H9 (cell line): ENCODE data around the gene PRKCB. TPM values are rescaled to one million over a fixed set of nuclear protein-coding genes. Genes with fewer than 3 reads are reported as not detected.

Experiments
- DNase-seq: peaks from one replicate; pipeline ENCODE4 v3.0.0-alpha.2; 2017
- H2AFZ ChIP-seq: one replicate; pipeline ENCODE4 v1.6.1; 2013; ENCODE audit warnings: mild to moderate bottlenecking, low read length, control low read depth, moderate library complexity
- H2AK5ac ChIP-seq: 2 replicates; pipeline ENCODE4 v1.6.1; 2013; ENCODE audit warnings: low read length, control low read depth, mixed read lengths; ENCODE audit not compliant: insufficient read length
- H2BK120ac ChIP-seq: one replicate; pipeline ENCODE4 v1.6.1; 2013; ENCODE audit warnings: low read depth, mild to moderate bottlenecking, low read length, control low read depth, inconsistent platforms; ENCODE audit not compliant: poor library complexity, severe bottlenecking
- H2BK12ac ChIP-seq: 2 replicates; pipeline ENCODE4 v1.6.1; 2013; ENCODE audit warnings: low read length, control low read depth, mixed read lengths, low read depth; ENCODE audit not compliant: insufficient read length
- H2BK15ac ChIP-seq: 2 replicates; pipeline ENCODE4 v1.6.1; 2013; ENCODE audit warnings: low read depth, low read length, control low read depth
- H2BK20ac ChIP-seq: one replicate; pipeline ENCODE4 v1.6.1; 2013; ENCODE audit warnings: low read depth, mild to moderate bottlenecking, low read length, control low read depth, inconsistent platforms; ENCODE audit not compliant: poor library complexity, severe bottlenecking
- H2BK5ac ChIP-seq: 2 replicates; pipeline ENCODE4 v1.6.1; 2013; ENCODE audit warnings: low read length, control low read depth, mixed read lengths; ENCODE audit not compliant: insufficient read length
- H3K14ac ChIP-seq: 2 replicates; pipeline ENCODE4 v1.6.1; 2013; ENCODE audit warnings: low read length, control low read depth; ENCODE audit not compliant: insufficient read depth
- H3K18ac ChIP-seq: 2 replicates; pipeline ENCODE4 v1.6.1; 2013; ENCODE audit warnings: low read depth, mild to moderate bottlenecking, mixed read lengths, low read length, control low read depth; ENCODE audit not compliant: insufficient read length
- H3K23ac ChIP-seq: 2 replicates; pipeline ENCODE4 v1.6.1; 2013; ENCODE audit warnings: low read length, control low read depth, mixed read lengths, low read depth; ENCODE audit not compliant: insufficient read length
- H3K23me2 ChIP-seq: 2 replicates; pipeline ENCODE4 v1.6.1; 2013; ENCODE audit warnings: low read depth, mild to moderate bottlenecking, mixed read lengths, low read length, control low read depth; ENCODE audit not compliant: insufficient read length, poor library complexity, severe bottlenecking
- H3K27ac ChIP-seq: 2 replicates; pipeline ENCODE4 v1.5.1; 2013; ENCODE audit warnings: low read length, control low read depth, mixed read lengths, low read depth; ENCODE audit not compliant: insufficient read length
- H3K27me3 ChIP-seq: 2 replicates; pipeline ENCODE4 v1.6.1; 2013; ENCODE audit warnings: low read length, control low read depth, inconsistent platforms; ENCODE audit not compliant: insufficient read depth
- H3K4ac ChIP-seq: 2 replicates; pipeline ENCODE4 v1.6.1; 2013; ENCODE audit warnings: low read depth, mild to moderate bottlenecking, control low read depth, inconsistent platforms, low read length, moderate library complexity
- H3K4me1 ChIP-seq: 2 replicates; pipeline ENCODE4 v1.6.1; 2013; ENCODE audit warnings: low read length, control low read depth, inconsistent platforms; ENCODE audit not compliant: insufficient read depth
- H3K4me2 ChIP-seq: 2 replicates; pipeline ENCODE4 v1.6.1; 2013; ENCODE audit warnings: low read length, control low read depth, mixed read lengths; ENCODE audit not compliant: insufficient read length, insufficient read depth
- H3K56ac ChIP-seq: 2 replicates; pipeline ENCODE4 v1.6.1; 2013; ENCODE audit warnings: low read depth, mild to moderate bottlenecking, mixed read lengths, low read length, control low read depth; ENCODE audit not compliant: insufficient read length
- H3K79me1 ChIP-seq: 2 replicates; pipeline ENCODE4 v1.6.1; 2013; ENCODE audit warnings: low read depth, mild to moderate bottlenecking, moderate library complexity, low read length, control low read depth, inconsistent platforms; ENCODE audit not compliant: insufficient read depth, poor library complexity, severe bottlenecking
- H3K79me2 ChIP-seq: 2 replicates; pipeline ENCODE4 v1.6.1; 2013; ENCODE audit warnings: low read length, control low read depth, inconsistent platforms; ENCODE audit not compliant: insufficient read depth
- H3K9ac ChIP-seq: 2 replicates; pipeline ENCODE4 v1.6.1; 2013; ENCODE audit warnings: low read length, control low read depth, mixed read lengths; ENCODE audit not compliant: insufficient read length; ENCODE audit errors: extremely low read depth
- H3K9me3 ChIP-seq: one replicate; pipeline ENCODE4 v1.6.1; 2013; ENCODE audit warnings: low read depth, low read length, inconsistent platforms; ENCODE audit not compliant: control insufficient read depth
- H3T11ph ChIP-seq: one replicate; pipeline ENCODE4 v1.6.1; 2013; ENCODE audit warnings: mild to moderate bottlenecking, low read length, control low read depth, inconsistent platforms
- H4K20me1 ChIP-seq: one replicate; pipeline ENCODE4 v1.6.1; 2013; ENCODE audit not compliant: control insufficient read depth, insufficient read length, insufficient read depth
- H4K5ac ChIP-seq: 2 replicates; pipeline ENCODE4 v1.6.1; 2013; ENCODE audit warnings: low read depth, mild to moderate bottlenecking, mixed read lengths, low read length, control low read depth; ENCODE audit not compliant: insufficient read length
- H4K8ac ChIP-seq: replicated peaks from 2 replicates; pipeline ENCODE4 v1.6.1; 2013; ENCODE audit warnings: low read length, control low read depth, mixed read lengths, low read depth; ENCODE audit not compliant: insufficient read length
- H4K91ac ChIP-seq: 2 replicates; pipeline ENCODE4 v1.6.1; 2013; ENCODE audit warnings: low read depth, mild to moderate bottlenecking, moderate library complexity, mixed read lengths, low read length, control low read depth; ENCODE audit not compliant: insufficient read length
- H3K27ac Mint-ChIP-seq, 3 experiments: 2 replicates in 2 of 3; 3 replicates in 1 of 3; pipeline ENCODE4 v1.8.0; 2020 to 2021; ENCODE audit warnings: mixed read lengths in 3 of 3, mild to moderate bottlenecking in 1 of 3, moderate library complexity in 1 of 3
- H3K27me3 Mint-ChIP-seq: 2 replicates; pipeline ENCODE4 v1.8.0; 2021; ENCODE audit warnings: low read depth, mild to moderate bottlenecking, moderate library complexity, mixed read lengths
- H3K36me3 Mint-ChIP-seq, 3 experiments: 2 replicates in 2 of 3; 3 replicates in 1 of 3; pipeline ENCODE4 v1.8.0; 2020 to 2021; ENCODE audit warnings: low read depth in 3 of 3, mixed read lengths in 3 of 3; ENCODE audit not compliant: insufficient read depth in 1 of 3
- H3K4me1 Mint-ChIP-seq, 2 experiments: 2 replicates each; pipeline ENCODE4 v1.8.0; 2020; ENCODE audit warnings: mixed read lengths in 2 of 2
- H3K4me3 Mint-ChIP-seq, 2 experiments: 2 replicates in 1 of 2; 3 replicates in 1 of 2; pipeline ENCODE4 v1.8.0; 2020 to 2021; ENCODE audit warnings: mild to moderate bottlenecking in 2 of 2, mixed read lengths in 2 of 2, moderate library complexity in 1 of 2
- H3K9me3 Mint-ChIP-seq, 2 experiments: 2 replicates in 1 of 2; 3 replicates in 1 of 2; pipeline ENCODE4 v1.8.0; 2020; ENCODE audit warnings: mild to moderate bottlenecking in 2 of 2, mixed read lengths in 2 of 2, moderate library complexity in 1 of 2
- WGBS: extraction: QIAGEN DNeasy Blood & Tissue Kit; methylation state at CpG from one replicate; pipeline ENCODE4 v1.1.7; 2013; ENCODE audit warnings: missing lambda C conversion rate, low lambda C conversion rate, mixed read lengths; ENCODE audit not compliant: insufficient read length; ENCODE audit errors: extremely low coverage; 5-methylcytosine and 5-hydroxymethylcytosine counted together
- total RNA-seq: library from RNA; stranded (reverse); gene quantifications from 2 replicates; pipeline ENCODE4 v1.2.1, GENCODE V29; 2021
- TF ChIP-seq, protein P1 (sequence below): fragments of 200-600 bp; sonication (generic); conservative IDR thresholded peaks from 3 replicates; pipeline ENCODE4 v1.8.0; 2021; ENCODE audit warnings: antibody characterized with exemption, mild to moderate bottlenecking

PRKCB gene
- total RNA-seq, 1 experiment from 2014 or later = 7.0 TPM

DNA sequence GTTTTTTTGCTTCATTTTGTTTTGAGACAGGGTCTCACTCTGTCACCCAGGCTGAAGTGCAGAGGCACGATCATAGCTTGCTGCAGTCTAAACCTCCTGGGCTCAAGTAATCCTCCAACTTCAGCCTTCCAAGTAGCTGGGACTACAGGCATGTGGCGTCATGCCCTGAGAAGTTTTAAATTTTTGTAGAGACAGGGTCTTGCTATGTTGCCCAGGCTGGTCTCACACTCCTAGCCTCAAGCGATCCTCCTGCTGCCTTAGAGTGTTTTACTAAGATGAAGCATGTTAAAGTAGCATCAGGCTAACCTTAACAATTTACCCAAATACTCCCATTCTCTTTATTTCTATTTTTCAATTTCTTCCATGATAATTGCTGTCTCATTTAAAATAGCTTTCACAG, 371.1 kb downstream of the PRKCB start:
- no peaks in the 10 kb centered on the region for H3K9me3 ChIP-seq
- H4K8ac ChIP-seq = no peak overlapping the region
- no peak overlapping the region for H2BK15ac ChIP-seq
- H3K27me3 ChIP-seq = no peaks in the 10 kb centered on the region
- no peak overlapping the region for H4K5ac ChIP-seq
- no peaks in the 10 kb centered on the region for H4K20me1 ChIP-seq
- H3K23me2 ChIP-seq = no peaks in the 10 kb centered on the region
- H3K4ac ChIP-seq = no peak overlapping the region
- no peak overlapping the region for H3K27ac Mint-ChIP-seq
- peaks cover 44% of the 10 kb centered on the region in 2 experiments for H3K4me1 Mint-ChIP-seq
- H3K14ac ChIP-seq = no peak overlapping the region
- H3K4me2 ChIP-seq = no peak overlapping the region
- no peak overlapping the region for H4K91ac ChIP-seq
- no peak overlapping the region for H3K4me3 Mint-ChIP-seq
- no peak overlapping the region for H2AK5ac ChIP-seq
- no peak overlapping the region for H2AFZ ChIP-seq
- no peak overlapping the region for H3K27ac ChIP-seq
- H3K4me1 ChIP-seq = peaks cover 5% of the 10 kb centered on the region; the same call in 1 of the 2 replicates
- no peak for DNase-seq
- TF ChIP-seq, protein P1, sequence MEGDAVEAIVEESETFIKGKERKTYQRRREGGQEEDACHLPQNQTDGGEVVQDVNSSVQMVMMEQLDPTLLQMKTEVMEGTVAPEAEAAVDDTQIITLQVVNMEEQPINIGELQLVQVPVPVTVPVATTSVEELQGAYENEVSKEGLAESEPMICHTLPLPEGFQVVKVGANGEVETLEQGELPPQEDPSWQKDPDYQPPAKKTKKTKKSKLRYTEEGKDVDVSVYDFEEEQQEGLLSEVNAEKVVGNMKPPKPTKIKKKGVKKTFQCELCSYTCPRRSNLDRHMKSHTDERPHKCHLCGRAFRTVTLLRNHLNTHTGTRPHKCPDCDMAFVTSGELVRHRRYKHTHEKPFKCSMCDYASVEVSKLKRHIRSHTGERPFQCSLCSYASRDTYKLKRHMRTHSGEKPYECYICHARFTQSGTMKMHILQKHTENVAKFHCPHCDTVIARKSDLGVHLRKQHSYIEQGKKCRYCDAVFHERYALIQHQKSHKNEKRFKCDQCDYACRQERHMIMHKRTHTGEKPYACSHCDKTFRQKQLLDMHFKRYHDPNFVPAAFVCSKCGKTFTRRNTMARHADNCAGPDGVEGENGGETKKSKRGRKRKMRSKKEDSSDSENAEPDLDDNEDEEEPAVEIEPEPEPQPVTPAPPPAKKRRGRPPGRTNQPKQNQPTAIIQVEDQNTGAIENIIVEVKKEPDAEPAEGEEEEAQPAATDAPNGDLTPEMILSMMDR = no peak
- no peak overlapping the region for H3K9ac ChIP-seq
- H3K9me3 Mint-ChIP-seq = peaks cover 0 to 5% of the 10 kb centered on the region in 2 experiments; a peak in 3 of 5 replicates
- H2BK12ac ChIP-seq = no peak overlapping the region
- H2BK20ac ChIP-seq = no peak overlapping the region
- no peaks in the 10 kb centered on the region for H3K27me3 Mint-ChIP-seq
- H3K79me1 ChIP-seq = no peaks in the 10 kb centered on the region
- no peak overlapping the region for H3K18ac ChIP-seq
- no peaks in the 10 kb centered on the region for H3K79me2 ChIP-seq
- no peak overlapping the region for H2BK5ac ChIP-seq
- peaks cover 0 to 11% (median 0%) of the 10 kb centered on the region in 3 experiments; a peak in 2 of 7 replicates for H3K36me3 Mint-ChIP-seq
- no peak overlapping the region for H3K56ac ChIP-seq
- no peak overlapping the region for H2BK120ac ChIP-seq
- H3K23ac ChIP-seq = no peak overlapping the region
- no CpG with 5 or more reads among the region's 3 CpGs for WGBS
- H3T11ph ChIP-seq = no peak overlapping the region
